ENCODE data around the gene ADAMTSL3.

The ADAMTSL3 gene

DNA sequence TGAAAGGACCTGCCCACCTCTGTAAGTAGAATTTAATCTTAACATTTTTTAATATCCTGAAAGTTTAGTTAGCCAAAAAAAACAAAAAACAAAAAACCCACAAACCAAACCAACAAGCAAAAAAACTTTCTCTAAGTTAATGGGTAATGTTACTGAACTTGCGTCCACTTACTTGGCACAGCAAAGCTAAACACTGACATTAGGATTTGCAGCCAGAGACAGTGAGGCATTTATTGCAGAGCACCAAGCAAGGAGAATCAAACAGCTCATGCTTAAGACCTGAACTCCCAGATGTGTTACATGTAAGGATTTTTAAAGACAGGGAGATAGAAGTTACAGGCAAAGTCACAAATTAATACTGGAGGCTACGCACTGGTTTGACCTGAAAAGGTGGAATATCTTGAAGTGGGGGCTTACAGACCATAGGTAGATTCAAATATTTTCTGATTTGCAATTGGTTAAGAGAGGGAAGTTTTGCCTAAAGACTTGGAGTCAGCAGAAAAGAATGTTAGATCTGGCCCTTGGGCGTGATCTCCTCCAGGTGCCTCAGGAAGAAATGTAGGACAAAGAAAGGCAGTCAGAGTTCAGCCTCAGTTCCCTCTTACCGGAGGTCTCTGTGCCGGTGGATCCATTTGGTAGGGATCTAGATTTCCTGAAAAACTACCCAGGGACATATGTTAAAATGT lies 205.0 kb downstream of the ADAMTSL3 start:
- in situ Hi-C loops (cut with MboI; ENCODE audit: low sequenced_read_pairs): no loop called here

DNA sequence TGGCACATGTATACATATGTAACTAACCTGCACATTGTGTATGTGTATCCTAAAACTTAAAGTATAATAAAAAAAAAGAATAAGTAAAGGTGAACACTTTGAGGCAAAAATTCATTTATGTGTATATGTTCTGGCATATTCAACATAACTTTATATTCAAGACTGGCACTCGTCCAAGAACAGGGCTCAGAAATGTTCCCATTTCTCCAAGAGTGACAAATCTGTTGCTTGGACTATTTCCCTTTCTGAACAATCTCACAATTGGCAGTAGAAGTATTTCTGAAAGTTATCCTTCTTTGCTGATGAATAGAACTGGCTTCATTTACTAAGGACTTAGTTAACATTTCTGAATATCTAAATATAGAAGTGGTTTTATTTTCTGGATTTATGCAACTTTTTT lies 212.8 kb downstream of the ADAMTSL3 start:
- in situ Hi-C loops (cut with MboI; ENCODE audit: low sequenced_read_pairs): no loop called here

DNA sequence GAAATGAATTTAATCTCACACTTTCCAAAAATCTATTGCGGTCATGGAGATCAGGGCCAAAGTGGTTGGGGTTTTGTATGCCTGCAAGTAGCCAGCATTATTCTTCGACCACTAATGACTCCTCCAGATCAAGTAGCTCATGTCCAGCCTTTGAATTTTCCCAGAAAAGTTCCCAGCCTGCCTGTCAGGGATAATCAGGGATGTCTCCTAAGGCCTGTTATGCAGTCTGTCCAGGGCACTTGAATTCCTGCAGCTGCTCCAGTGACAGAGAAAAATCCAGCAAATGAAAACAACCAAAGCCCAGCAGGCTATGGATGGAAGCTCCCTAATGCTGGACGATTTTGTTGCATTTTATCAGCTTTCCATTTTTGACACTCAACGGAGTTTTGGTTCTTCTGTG lies 215.4 kb downstream of the ADAMTSL3 start:
- in situ Hi-C loops (cut with MboI; ENCODE audit: low sequenced_read_pairs): no loop called here

DNA sequence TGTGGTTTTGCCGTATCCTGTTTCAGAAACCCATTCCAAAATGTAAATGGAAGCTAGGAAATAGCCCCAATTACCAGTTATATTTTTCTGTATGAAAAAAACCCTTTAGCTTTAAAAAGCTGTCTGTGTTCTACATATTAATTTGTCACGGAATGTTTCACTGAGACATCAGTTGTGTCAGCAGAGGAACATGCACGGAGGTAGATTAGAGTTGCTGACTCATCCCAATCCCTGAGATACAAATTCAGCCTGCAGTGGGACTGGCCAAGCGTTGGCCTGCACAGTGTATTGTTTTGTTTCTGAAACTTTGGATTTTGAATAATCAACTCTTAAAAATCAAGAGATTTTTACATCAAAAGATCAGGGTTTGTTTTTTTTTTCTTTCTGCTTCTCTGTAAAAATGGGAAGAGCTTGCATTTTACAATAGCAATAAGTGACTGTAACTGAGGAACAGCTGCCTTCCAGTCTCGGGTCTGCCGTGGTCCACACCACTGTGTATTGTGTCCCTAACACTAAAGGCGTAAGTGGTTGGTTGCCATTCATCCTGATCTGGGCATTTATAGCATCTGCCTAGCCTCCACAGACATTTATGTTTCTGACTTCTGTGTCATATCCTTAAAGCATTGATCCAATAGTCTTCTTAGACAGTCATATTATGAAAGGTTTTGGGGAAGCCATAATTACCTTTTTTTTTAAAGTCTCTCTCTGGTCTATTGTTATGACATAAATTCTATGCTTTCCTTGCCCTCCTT lies 218.1 kb downstream of the ADAMTSL3 start:
- in situ Hi-C loops (cut with MboI; ENCODE audit: low sequenced_read_pairs): no loop called here

DNA sequence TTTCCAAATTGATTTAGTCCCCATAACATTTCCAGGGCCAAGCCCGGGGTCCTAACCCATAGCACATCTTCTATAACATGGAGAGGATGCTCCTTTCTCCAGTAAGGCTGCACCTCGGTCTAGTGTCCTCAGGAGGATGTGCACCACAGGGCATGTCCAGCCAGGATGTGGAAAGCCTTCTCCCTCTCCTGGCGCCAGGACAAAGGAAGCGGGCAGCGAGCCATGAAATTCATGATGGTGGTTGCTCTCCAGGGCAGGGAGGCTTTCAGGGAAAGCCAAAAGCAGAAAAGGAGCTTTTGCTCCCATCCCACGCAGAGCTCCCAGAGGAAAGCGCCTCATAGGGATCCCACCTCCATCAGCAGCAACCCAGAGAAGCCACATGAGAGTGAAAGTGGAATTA lies 220.0 kb downstream of the ADAMTSL3 start:
- in situ Hi-C loops (cut with MboI; ENCODE audit: low sequenced_read_pairs): no loop called here

DNA sequence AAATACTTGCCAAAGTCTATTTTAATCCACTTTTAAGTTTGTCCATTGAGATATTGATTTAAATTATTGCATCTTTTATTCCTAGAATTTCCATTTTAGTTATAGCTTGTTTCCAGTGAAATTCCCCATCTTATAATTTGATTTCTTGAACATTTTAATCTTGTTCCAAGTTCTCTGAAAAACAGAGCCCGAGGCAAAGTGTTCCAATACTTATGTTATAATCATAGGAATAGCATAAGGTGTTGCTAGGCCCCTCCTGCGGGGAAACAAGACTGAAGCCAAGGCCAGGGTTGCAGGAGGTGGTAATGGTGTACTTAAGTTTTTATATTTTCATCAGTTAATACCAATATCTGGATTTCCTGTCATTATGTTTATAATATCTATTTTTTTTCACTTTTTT lies 226.6 kb downstream of the ADAMTSL3 start:
- in situ Hi-C loops (cut with MboI; ENCODE audit: low sequenced_read_pairs): no loop called here

DNA sequence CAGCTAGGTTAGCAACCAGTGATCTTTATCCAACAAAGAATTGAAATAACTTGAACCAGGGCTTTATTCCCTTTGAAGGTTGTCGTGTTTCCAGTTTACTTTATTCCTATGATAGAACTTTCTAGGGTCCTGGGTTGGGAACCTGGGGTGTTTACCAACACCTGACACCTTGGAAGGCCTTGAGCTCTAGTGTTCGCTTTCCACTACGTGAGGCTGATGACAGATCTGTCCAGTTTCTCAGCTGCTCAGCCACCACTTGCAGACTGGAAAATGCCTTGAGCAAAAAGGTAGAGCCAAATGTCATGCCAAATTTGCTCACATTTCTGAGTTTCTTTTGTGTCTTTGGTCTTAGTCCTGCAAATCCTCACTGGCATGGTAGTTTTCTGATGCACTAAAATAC lies 227.2 kb downstream of the ADAMTSL3 start:
- in situ Hi-C loops (cut with MboI; ENCODE audit: low sequenced_read_pairs): no loop called here

DNA sequence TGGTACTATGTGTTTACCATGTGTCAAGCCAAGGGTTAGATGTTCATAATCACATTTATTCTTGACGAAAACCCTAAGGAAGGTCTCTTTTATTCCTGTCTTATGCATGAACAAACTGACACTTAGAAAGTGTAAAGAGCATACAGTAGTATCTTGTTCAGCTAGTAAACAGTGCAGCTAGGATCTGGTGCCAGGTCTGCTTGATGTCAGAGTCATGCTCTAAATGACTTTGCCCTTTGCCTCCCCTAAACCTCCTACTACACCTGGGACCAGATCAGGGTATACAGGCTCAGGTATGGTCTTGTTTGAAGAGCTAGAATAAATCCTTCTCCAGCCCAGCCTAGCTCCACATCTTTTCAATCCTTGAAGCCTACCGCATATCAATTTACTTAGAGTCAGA lies 232.4 kb downstream of the ADAMTSL3 start:
- in situ Hi-C loops (cut with MboI; ENCODE audit: low sequenced_read_pairs): no loop called here

DNA sequence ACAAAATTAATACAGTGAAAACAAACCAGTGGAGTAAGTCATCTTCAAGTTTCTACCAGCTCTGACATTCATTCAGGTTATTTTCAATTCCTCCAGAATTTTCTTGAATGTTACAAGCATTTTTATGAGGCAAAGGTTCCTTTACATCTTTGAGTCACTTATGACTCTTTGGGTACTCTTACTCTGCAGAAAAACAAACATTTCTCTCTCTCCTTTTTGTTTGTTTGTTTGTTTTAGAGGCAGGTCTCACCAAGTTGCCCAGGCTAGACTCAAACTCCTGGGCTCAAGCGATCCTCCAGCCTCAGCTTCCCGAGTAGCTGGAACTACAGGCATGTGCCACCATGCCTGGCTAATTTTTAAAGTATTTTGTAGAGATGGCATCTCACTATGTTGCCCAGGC lies 233.5 kb downstream of the ADAMTSL3 start:
- in situ Hi-C loops (cut with MboI; ENCODE audit: low sequenced_read_pairs): no loop called here

DNA sequence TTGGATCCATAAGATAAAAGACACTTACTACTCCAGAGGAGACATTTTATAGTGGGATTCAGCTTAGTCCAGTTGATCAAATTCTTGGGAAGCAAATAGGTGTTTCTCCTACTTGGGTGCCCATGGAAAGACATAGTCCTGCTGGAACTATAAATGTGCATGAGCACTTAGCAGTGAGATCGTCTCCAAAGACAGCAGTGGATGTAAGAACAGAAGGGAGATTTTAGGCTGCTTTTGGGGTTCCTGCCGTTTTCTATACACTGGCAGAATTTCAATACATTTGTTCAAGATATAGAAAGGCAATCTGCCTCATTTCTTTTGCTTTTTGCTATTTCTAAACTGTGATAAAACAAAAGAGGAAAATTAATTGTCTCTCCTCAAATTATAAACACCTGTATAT lies 234.0 kb downstream of the ADAMTSL3 start:
- in situ Hi-C loops (cut with MboI; ENCODE audit: low sequenced_read_pairs): no loop called here

DNA sequence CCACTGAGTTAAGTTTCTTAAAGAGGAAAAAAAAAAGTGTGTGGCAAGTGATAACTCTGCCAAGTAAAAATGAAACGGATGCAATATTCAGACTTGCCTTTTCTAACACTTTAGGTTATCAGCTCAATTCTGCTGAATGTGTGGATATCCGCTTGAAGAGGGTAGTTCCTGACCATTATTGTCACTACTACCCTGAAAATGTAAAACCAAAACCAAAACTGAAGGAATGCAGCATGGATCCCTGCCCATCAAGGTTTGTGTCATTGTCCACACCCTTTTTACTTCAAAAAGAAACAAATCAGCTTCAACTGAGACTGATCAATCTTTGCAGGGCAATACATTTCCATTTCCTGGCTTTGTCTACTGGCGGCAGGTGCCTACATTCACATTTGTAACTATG lies 236.1 kb downstream of the ADAMTSL3 start:
- in situ Hi-C loops (cut with MboI; ENCODE audit: low sequenced_read_pairs): no loop called here

DNA sequence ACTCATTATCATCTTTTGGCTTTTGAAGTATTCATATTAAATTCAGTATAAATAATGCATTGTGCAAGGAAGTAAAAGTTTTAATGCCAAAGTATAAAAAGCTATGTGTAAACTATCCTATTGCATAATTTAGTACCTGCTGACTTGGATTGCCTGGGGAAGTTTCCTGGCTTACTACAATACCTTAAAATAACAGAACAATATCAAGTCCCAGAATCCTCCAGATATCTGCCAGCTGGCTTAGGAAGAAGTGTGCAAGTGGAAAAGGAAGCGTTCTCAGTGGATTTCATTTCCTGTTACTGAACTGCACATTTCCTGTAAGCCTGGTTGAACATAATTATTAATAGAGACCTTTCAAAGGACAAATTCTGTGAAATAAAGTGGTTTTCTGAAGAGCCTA lies 236.7 kb downstream of the ADAMTSL3 start:
- in situ Hi-C loops (cut with MboI; ENCODE audit: low sequenced_read_pairs): no loop called here

DNA sequence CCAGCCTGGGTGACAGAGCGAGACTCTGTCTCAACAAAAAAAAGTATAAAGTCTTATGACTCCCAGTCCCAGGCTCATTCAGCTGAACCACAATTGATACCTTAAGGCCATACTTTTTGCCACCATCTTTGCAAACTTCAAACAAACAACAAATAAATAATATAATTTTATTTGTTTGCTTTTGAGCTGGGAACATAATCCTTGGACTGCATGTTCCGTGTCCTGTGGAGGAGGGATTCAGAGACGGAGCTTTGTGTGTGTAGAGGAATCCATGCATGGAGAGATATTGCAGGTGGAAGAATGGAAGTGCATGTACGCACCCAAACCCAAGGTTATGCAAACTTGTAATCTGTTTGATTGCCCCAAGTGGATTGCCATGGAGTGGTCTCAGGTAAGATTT lies 238.6 kb downstream of the ADAMTSL3 start:
- in situ Hi-C loops (cut with MboI; ENCODE audit: low sequenced_read_pairs): no loop called here

DNA sequence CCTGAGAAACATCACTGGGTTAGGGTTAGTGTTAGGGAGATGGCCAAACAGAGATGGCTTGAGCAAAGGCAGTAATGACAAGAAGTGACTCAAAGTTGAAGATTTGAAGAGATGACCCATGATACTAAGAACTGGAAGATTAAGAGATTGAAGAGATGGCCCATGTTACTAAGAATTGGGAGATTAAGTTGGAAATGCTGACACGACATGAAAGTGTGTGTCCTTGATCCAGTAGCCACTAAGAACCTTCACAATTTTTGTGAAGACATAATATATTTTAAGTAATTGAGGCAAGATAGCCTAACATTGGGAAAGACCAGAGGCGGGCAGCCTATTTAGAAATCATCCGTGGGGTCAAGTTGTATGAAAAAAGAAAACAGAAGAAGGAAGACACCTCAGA lies 239.4 kb downstream of the ADAMTSL3 start:
- in situ Hi-C loops (cut with MboI; ENCODE audit: low sequenced_read_pairs): no loop called here

DNA sequence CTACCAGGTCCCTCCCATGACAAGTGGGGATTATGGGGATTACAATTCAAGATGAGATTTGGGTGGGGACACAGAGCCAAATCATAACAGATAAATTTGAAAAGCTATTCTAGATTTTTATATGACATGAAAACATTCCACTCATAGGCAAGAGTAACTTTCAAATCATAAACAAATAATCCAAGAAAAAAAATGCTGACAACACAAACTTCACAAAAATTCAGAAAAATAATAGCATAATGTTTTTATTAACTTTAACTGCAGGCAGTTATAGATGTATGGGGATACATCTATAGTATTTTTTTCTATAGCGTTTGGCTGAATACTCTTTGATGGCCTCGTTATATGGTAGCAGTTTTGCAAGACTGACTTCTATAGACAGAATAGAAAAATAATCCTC lies 243.1 kb downstream of the ADAMTSL3 start:
- in situ Hi-C loops (cut with MboI; ENCODE audit: low sequenced_read_pairs): no loop called here

DNA sequence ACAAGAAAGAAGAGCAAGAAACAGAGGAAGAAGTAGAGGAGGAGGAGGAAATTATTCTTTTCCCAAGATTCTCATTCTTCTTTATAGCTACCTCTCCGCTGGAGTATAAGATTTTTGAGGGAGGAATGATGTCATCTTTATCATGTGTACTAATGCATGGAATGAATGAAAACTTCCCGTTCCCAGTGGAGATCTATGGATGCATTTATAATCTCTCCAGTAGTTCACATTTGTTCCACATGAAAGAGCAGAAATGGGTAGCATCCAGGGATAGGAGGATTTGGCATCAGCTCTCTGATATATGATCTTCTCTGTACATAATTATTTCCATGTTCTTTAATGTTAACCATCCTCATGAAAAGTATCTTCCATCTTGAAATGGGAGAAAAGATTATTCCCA lies 244.4 kb downstream of the ADAMTSL3 start:
- in situ Hi-C loops (cut with MboI; ENCODE audit: low sequenced_read_pairs): no loop called here

DNA sequence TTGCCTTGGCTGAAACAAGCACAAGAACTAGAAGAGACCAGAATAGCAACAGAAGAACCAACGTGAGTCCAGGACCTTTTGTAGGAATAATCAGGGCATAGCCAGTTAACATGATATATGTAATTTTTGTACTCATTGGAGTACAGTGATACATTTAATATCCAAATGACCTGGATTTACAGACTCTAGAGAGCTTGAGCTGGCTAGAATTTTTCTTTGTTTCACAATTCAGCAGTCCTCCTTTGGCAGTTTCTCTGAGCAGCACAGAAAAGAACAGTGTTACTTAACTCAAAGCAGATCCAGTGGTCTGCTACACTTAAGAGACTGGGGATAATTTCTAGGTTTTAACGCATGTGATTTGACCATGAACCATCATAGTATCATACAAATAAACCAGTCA lies 245.7 kb downstream of the ADAMTSL3 start:
- in situ Hi-C loops (cut with MboI; ENCODE audit: low sequenced_read_pairs): no loop called here

DNA sequence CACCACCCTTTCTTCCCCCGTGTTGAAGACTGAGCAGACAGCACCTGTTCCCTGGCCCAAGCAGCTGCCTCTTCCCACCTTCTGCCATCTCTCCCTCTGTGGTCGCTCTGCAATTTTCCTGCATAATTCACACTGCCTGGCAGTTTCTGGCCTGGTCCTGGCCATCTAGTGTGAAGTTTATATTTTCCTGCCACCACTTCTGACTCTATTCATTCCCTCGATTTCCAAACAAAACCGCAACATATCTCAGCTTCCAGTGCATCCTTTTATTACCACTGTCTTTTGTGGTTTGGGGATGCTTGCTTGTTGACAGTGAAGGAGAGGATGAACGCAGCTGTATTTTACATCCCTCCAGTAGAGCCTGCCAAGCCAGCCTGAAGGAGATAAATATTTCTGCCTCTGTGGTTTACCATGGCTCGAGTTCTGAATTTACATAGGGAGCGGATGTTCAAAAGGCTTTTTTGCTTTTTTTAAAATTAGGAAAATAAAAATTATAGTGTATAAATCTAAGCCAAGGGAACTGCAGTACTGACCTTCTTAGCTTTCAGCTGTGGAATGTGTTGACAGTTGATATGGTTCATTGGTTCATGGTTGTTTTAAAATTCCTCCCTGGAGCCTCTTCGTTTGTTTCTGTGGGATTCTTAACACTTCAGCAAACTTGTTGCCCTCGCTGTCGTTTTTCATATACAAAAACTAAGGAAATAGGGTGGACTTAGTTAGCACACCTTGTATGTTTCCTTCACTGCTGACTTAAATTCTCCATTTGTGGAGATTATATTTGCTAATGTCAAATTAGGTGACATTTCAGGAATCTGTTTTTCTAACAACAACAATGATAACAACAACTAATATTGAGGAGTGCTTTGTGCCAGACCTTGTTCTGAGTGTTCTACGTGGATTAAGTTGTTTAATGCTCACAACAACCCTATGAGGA lies 250.5 kb downstream of the ADAMTSL3 start:
- in situ Hi-C loops (cut with MboI; ENCODE audit: low sequenced_read_pairs): no loop called here

DNA sequence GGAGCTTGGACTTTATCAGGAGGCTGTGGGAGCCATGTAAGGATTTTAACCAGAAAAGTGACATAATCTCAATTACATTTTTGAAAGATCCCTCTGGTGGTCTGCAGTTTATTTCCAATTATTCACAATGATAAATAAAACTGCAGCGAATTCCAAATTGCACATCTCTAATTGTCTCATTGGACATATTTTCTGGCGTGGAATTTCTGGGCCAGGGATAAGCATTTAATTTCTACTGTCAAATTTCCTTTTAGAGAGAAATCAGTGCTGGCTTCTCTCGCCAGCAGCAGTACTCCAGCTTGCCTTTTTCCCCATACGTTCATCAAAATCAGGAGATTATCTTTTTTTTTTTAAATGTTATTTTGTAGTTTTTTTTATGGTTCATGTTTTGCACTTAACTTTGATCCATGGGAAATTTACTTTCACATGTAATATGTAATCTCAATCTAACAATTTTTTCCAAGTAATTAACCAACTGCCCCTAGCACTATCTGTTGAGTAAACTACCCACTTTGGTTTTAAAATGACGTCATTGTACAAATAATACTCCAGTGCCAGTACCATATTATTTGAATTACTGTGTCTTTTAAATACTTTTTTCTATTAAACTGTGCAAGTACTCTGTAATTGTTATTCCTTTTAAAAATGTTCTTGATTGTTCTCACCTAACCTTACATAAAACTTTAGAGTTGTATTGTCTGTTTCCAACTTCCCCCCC lies 251.8 kb downstream of the ADAMTSL3 start:
- in situ Hi-C loops (cut with MboI; ENCODE audit: low sequenced_read_pairs): no loop called here

DNA sequence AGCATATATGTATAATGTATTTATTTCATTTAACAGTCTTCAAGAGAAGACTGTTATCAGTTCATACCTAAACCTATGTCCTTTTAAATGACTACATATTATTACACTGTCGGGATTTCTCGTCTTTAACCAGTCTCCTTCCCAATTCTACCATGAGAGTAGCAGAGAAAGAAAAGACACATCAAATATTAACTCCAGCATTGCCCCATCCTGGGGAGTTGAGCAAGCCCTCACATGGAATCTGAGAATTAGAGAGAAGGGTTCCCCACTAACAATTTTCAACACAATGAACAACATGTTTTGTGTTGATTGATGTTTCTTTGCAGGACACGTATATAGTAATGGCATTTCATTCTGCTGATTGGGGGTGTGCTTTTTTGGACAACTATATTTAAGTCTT lies 257.4 kb downstream of the ADAMTSL3 start:
- in situ Hi-C loops (cut with MboI; ENCODE audit: low sequenced_read_pairs): no loop called here

DNA sequence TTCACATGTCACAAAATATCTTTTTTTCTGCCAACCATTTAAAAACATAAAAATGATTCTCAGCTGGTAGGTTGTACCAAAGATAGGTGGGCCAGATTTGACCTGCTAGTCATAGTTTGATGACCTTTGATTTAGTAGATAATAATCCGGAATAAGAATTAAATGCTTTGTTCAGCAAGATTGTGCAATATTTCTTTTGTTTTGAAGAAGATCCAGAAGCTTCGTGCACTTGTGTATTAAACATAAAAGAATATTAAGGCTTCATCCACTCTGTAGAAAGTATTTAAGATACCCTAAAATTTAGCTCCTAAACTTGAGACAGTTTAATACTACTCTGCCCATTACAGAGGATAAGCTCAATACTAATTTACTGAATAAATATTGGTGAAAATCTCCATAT lies 258.4 kb downstream of the ADAMTSL3 start:
- in situ Hi-C loops (cut with MboI; ENCODE audit: low sequenced_read_pairs): no loop called here
